GM12878 (cell line): ENCODE data around the gene SEL1L3. TPM values are rescaled to one million over a fixed set of nuclear protein-coding genes. Genes with fewer than 3 reads are reported as not detected.

Source experiments
- ATAC-seq: fragments of 200-7000 bp; cut with Tn5 transposase; 3 replicates; pipeline ENCODE4 v1.9.1; 2020; ENCODE audit warnings: mild to moderate bottlenecking, moderate library complexity
- BruUV-seq: library from RNA; stranded (reverse); fragments of 400-500 nt; replicated peaks from 2 replicates; lab custom pipeline; 2021; lab: Mats Ljungman, UMichigan
- CTCF ChIA-PET: fragments of 300-600 bp; sonication (Branson Sonifier 250); formaldehyde crosslinking; extraction: SDS; loops from one replicate; lab custom pipeline; 2021; ENCODE audit warnings: inconsistent platforms; lab: Yijun Ruan, JAX
- POLR2A ChIA-PET: fragments of 350-600 bp; formaldehyde crosslinking; extraction: SDS; loops from one replicate; lab custom pipeline; 2021; ENCODE audit warnings: inconsistent platforms; lab: Charles Lee
- RAD21 ChIA-PET: fragments of 300-600 bp; sonication (Branson Sonifier 250); formaldehyde crosslinking; loops from one replicate; lab custom pipeline; 2023; ENCODE audit warnings: antibody characterized with exemption; ENCODE audit not compliant: unreplicated experiment; lab: Charles Lee
- SMC1A ChIA-PET: fragments of 300-600 bp; sonication (Branson Sonifier 250); formaldehyde crosslinking; loops from one replicate; lab custom pipeline; 2023; ENCODE audit not compliant: unreplicated experiment, uncharacterized antibody; lab: Charles Lee
- DNase-seq: peaks from one replicate; pipeline ENCODE4 v3.0.0-alpha.2; 2011; ENCODE audit warnings: low read depth, low spot score
- FAIRE-seq: peaks from 3 replicates; lab custom pipeline; 2011; peaks lifted over from hg19 to GRCh38; lab: Jason Lieb, UNC
- H2AFZ ChIP-seq: 2 replicates; pipeline ENCODE4 v1.6.0; 2011; ENCODE audit warnings: low read depth, low read length, control low read depth; ENCODE audit not compliant: control insufficient read depth
- H3K27ac ChIP-seq: 2 replicates; pipeline ENCODE4 v1.5.1; 2011; ENCODE audit warnings: control low read depth; ENCODE audit not compliant: control insufficient read depth, insufficient read depth
- H3K27me3 ChIP-seq, 2 experiments: replicated peaks in 1 of 2; 2 replicates each; pipeline versions ENCODE4 v1.6.0 to v1.6.1; 2011; ENCODE audit warnings: low read length in 1 of 2; ENCODE audit not compliant: control insufficient read depth in 2 of 2, insufficient read depth in 2 of 2
- H3K36me3 ChIP-seq, 2 experiments: 2 replicates each; pipeline ENCODE4 v1.5.1; 2011; ENCODE audit warnings: low read length in 1 of 2; ENCODE audit not compliant: control insufficient read depth in 2 of 2, insufficient read depth in 2 of 2
- H3K4me1 ChIP-seq: 2 replicates; pipeline ENCODE4 v1.6.1; 2011; ENCODE audit warnings: mild to moderate bottlenecking, low read length, moderate library complexity, mixed read lengths; ENCODE audit not compliant: control insufficient read depth, insufficient read depth
- H3K4me2 ChIP-seq: 2 replicates; pipeline ENCODE4 v1.6.0; 2011; ENCODE audit warnings: control low read depth; ENCODE audit not compliant: control insufficient read depth, insufficient read depth
- H3K4me3 ChIP-seq: fragments of 200-600 bp; sonication (generic); 2 replicates; pipeline ENCODE4 v1.5.1; 2016
- H3K79me2 ChIP-seq: 2 replicates; pipeline ENCODE4 v1.6.0; 2011; ENCODE audit warnings: low read length; ENCODE audit not compliant: control insufficient read depth, insufficient read depth
- H3K9ac ChIP-seq: 2 replicates; pipeline ENCODE4 v1.8.0; 2011; ENCODE audit warnings: low read length, control low read depth, mixed read lengths; ENCODE audit not compliant: control insufficient read depth, insufficient read depth
- H3K9me3 ChIP-seq: replicated peaks from 3 replicates; pipeline ENCODE4 v1.5.1; 2011; ENCODE audit warnings: mild to moderate bottlenecking, low read length; ENCODE audit not compliant: control insufficient read depth, insufficient read depth
- H4K20me1 ChIP-seq: 2 replicates; pipeline ENCODE4 v1.6.0; 2011; ENCODE audit not compliant: control insufficient read depth, insufficient read depth
- YBX1 ChIP-seq: fragments of 450-650 bp; IDR thresholded peaks from 2 replicates; pipeline ENCODE4 v1.6.1; 2016; ENCODE audit warnings: antibody characterized with exemption
- ZNF384 ChIP-seq: IDR thresholded peaks from 2 replicates; pipeline ENCODE4 v1.6.1; 2012; ENCODE audit warnings: low read depth, mild to moderate bottlenecking, low read length, improper control_type of control experiment, borderline replicate concordance
- ZSCAN29 ChIP-seq: fragments of 450-650 bp; IDR thresholded peaks from 2 replicates; pipeline ENCODE4 v1.6.1; 2017; ENCODE audit warnings: mild to moderate bottlenecking, moderate library complexity
- WGBS: methylation state at CpG from one replicate; pipeline ENCODE4 v1.1.6; 2016; ENCODE audit warnings: low lambda C conversion rate; ENCODE audit not compliant: insufficient replicate concordance, insufficient coverage; ENCODE audit errors: missing lambda C conversion rate; 5-methylcytosine and 5-hydroxymethylcytosine counted together
- in situ Hi-C: fragments of 300-500 bp; cut with MboI; formaldehyde crosslinking; loops from 9 replicates; pipeline ENCODE4 v1.14.3; 2018; ENCODE audit warnings: mixed read lengths
- intact Hi-C: fragments of 100-400 bp; cut with micrococcal nuclease; formaldehyde crosslinking; loops from one replicate; pipeline ENCODE4 v1.14.2; 2022; ENCODE audit not compliant: unreplicated experiment
- polyA plus RNA-seq, 11 experiments: library from polyadenylated mRNA; depleted of rRNA in 4 of 11; unstranded in 6 of 11; stranded (reverse) in 5 of 11; fragments of >200 nt; fragmentation: Nextera tagmentation in 4 of 11; fragmentation: Illumina TruSeq in 1 of 11; extraction: Ambion mirVana in 4 of 11; extraction: Trizol in 1 of 11; gene quantifications; 1 replicate in 1 of 11; 2 replicates in 10 of 11; pipeline versions ENCODE4 v1.2.1 to v1.2.3, GENCODE V29; 2011 to 2016; ENCODE audit warnings: inconsistent platforms in 2 of 11, missing spikeins in 2 of 11, low read depth in 1 of 11
- total RNA-seq, 4 experiments: library from RNA; depleted of rRNA in 3 of 4; stranded (reverse); fragments of >200 nt in 3 of 4; fragmentation: Illumina TruSeq in 1 of 4; extraction: Trizol in 1 of 4; gene quantifications; 2 replicates each; pipeline versions ENCODE4 v1.2.1 to v1.2.3, GENCODE V29; 2013 to 2021

The SEL1L3 gene
- total and polyA plus RNA-seq, 10 of the 15 experiments (the other 5 are each of a cell fraction or from before 2014, with no cell fraction given): 20.4 to 82.2 (median 47.3) TPM

DNA sequence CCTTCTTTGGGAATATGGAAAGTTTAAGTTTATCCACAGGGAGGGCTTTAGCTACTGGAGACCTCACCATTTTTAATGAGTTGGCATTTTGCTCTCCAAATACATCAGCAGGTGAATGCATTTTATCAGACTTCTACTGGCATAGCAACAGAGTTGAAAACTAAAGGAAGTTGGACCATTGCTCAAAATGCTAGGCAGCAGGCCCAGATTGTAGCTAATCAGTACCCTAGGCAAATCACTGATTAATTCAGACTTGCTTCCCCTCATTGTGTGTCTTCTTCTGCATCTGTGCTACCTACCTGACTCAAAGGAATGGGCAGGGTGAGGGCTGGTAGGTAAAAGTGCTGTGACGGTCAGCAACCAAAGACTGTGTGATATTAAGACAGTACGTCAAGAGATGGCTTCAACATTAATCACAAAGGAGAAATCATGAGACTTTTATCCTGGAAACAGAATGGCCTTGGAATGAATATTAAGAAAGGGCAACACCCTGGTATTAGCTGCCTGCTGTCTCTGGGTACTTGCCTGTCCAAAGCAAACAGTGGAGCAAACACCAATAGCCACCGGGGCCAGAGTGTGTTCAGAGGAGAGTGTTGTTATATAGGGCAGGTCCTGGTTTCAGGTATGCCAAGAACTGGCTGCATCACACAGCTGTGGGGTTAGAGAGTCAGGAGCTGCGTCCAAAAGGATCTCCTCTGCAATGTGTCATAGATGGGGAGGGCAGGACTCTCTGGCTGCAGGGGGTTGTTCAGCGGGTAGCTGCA, 34.2 kb upstream of the SEL1L3 start:
- POLR2A ChIA-PET: interaction anchor here (0.7 kb wide), 1 partner anchor 501 kb away, joined by 6 read pairs; no protein-coding TSS in a partner anchor
- SMC1A ChIA-PET: interaction anchor here (0.6 to 2.7 kb wide), 5 partner anchors 8 to 112 kb away, joined by 3 to 10 read pairs (median 3); no protein-coding TSS in a partner anchor
- Histone ChIP-seq H4K20me1 (no peaks in the 10 kb centered on the region), H3K9ac (no peak overlapping the region), H3K36me3 (no peaks in the 10 kb centered on the region), H3K9me3 (no peaks in the 10 kb centered on the region), H3K27ac (no peak overlapping the region), H3K4me3 (no peak overlapping the region), H3K4me2 (no peak overlapping the region), H2AFZ (no peak overlapping the region), H3K79me2 (no peaks in the 10 kb centered on the region), H3K4me1 (no peaks in the 10 kb centered on the region), H3K27me3 (no peaks in the 10 kb centered on the region)
- in situ Hi-C loops (no loop called here), intact Hi-C loops (no loop called here)
- no peak for ATAC-seq
- CTCF ChIA-PET: no interaction called here
- no peak for TF ChIP-seq YBX1
- 62% methylated on average over 5 of the region's 5 CpGs for WGBS
- no peak for DNase-seq
- RAD21 ChIA-PET: interaction anchor here (0.6 kb wide), 1 partner anchor 431 kb away, joined by 4 read pairs; no protein-coding TSS in a partner anchor
- no TSS peak for BruUV-seq
- no peak for FAIRE-seq

- ATAC-seq (no peak), FAIRE-seq (peak; percentile 7), DNase-seq (no peak)
- no TSS peak for BruUV-seq
- RAD21 ChIA-PET: interaction anchor here (0.6 to 1.4 kb wide), 2 partner anchors 33 to 278 kb away, joined by 3 to 5 read pairs; no protein-coding TSS in a partner anchor
- Histone ChIP-seq H3K4me3 (no peak overlapping the region), H3K27ac (no peak overlapping the region), H4K20me1 (no peaks in the 10 kb centered on the region), H3K27me3 (no peaks in the 10 kb centered on the region), H3K4me1 (no peaks in the 10 kb centered on the region), H2AFZ (no peak overlapping the region), H3K79me2 (no peaks in the 10 kb centered on the region), H3K9ac (no peak overlapping the region), H3K9me3 (no peaks in the 10 kb centered on the region), H3K4me2 (no peak overlapping the region), H3K36me3 (no peaks in the 10 kb centered on the region)
- in situ Hi-C loops (no loop called here), intact Hi-C loops (no loop called here)
- POLR2A ChIA-PET: no interaction called here
- 50% methylated on average over 6 of the region's 6 CpGs for WGBS
- CTCF ChIA-PET: interaction anchor here (1.2 kb wide), 1 partner anchor 16 kb away, joined by 3 read pairs; no protein-coding TSS in a partner anchor
- no peak for TF ChIP-seq ZNF384
- TF ChIP-seq ZSCAN29: no peak
- SMC1A ChIA-PET: interaction anchor here (1.0 to 1.6 kb wide), 2 partner anchors 8 to 12 kb away, joined by 3 to 4 read pairs; no protein-coding TSS in a partner anchor
Observed at GRCh38 chr4:25892796-25893195, 30.0 kb upstream of the SEL1L3 start.
